SH-SY5Y (cell line): ENCODE measurements around the gene NKD1.

ENCODE experiments used
- GATA2 ChIP-seq: IDR thresholded peaks from 2 replicates; pipeline ENCODE4 v1.6.1; 2011; ENCODE audit warnings: mild to moderate bottlenecking, low read depth, low read length
- GATA3 ChIP-seq: IDR thresholded peaks from 2 replicates; pipeline ENCODE4 v1.6.1; 2011; ENCODE audit warnings: low read depth, mild to moderate bottlenecking, low read length, moderate library complexity

GRCh38 chr16:50622029-50622428, 73.8 kb downstream of the NKD1 start:
- TF ChIP-seq GATA2: no peak
- no peak for TF ChIP-seq GATA3
